AG10803 (cell line): Measurements from ENCODE around the gene NSFL1C.
A peak's percentile ranks its signal among the peaks of the same experiment; 100 is the strongest.
"Not testable (repeated sequence)": the region's sequence is repeated elsewhere in the genome, so short reads cannot be mapped to it uniquely, and the experiment has no call there.

ENCODE experiments used
- DNase-seq: peaks from one replicate; pipeline ENCODE4 v3.0.0; 2010; ENCODE audit warnings: low read depth
- H3K4me3 ChIP-seq: 2 replicates; pipeline ENCODE4 v1.5.1; 2011; ENCODE audit warnings: mild to moderate bottlenecking, low read length, control low read depth
- TF ChIP-seq, protein P1 (sequence below): conservative IDR thresholded peaks from 2 replicates; pipeline ENCODE4 v1.5.1; 2011; ENCODE audit warnings: mild to moderate bottlenecking, low read length, control low read depth, inconsistent platforms

NSFL1C gene

GRCh38 chr20:1417273-1417672 lies 49.4 kb downstream of the NSFL1C start:
- TF ChIP-seq, protein P1, sequence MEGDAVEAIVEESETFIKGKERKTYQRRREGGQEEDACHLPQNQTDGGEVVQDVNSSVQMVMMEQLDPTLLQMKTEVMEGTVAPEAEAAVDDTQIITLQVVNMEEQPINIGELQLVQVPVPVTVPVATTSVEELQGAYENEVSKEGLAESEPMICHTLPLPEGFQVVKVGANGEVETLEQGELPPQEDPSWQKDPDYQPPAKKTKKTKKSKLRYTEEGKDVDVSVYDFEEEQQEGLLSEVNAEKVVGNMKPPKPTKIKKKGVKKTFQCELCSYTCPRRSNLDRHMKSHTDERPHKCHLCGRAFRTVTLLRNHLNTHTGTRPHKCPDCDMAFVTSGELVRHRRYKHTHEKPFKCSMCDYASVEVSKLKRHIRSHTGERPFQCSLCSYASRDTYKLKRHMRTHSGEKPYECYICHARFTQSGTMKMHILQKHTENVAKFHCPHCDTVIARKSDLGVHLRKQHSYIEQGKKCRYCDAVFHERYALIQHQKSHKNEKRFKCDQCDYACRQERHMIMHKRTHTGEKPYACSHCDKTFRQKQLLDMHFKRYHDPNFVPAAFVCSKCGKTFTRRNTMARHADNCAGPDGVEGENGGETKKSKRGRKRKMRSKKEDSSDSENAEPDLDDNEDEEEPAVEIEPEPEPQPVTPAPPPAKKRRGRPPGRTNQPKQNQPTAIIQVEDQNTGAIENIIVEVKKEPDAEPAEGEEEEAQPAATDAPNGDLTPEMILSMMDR = no peak
- no peak overlapping the region for H3K4me3 ChIP-seq
- peak; percentile 64 for DNase-seq

DNA sequence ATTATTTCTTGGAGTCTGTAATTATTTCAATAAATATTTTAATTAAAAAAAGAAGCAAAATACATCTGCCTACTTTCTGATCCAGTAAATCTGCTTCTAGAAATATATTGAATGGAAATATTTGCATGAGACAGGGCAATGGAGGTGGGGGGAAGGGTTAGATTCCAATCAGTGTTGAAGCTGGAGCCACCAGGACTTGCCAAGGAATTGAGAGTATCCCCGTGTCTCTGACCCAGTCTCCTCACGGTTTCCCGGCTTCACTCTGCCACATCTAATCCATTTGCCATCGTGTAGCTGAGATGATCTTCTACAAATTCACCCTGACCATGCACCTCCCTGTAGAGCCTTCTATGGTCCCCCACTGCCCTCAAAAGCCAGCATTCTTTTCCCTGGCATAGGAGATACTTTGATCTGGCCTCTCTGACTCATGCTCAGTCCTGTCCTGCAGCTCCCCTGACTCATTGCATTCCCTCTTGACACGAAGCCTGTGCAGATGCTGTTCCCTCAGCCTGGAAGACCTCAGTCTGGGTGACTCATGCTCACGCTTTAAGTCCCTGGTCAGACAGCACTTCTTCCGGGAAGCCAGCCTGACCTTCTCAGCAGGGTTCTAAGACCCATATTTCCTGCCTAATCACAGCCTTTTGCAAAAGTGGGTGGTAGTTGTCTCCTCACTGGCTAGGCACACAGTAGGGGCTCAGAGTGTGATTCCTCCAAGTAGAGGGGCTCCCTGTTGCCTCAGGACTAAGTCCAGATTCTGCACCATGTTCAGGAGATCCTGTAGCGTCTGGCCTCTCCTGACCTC lies 50.8 kb downstream of the NSFL1C start:
- TF ChIP-seq, protein P1 = no peak
- no peak overlapping the region for H3K4me3 ChIP-seq
- DNase-seq = peak; percentile 93

DNA sequence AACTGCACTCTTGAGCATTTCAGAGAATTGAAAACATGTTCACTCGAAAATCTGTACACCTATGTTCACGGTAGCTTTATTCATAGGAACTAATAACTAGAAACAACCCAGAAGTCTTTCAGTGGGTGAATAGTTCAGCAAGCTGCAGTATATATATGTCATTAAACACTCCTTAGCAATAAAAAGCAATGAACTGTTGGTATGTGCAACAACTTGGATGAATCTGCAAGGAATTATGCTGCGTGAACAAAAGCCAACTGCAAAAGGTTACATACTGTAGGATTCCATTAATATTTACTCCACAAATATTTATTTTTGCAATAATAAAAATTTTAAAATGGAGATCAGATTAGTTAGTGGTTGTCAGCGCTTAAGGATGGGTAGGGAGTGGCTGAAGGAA lies 51.7 kb downstream of the NSFL1C start:
- peak; percentile 56 for DNase-seq
- TF ChIP-seq, protein P1 = no peak
- H3K4me3 ChIP-seq = no peak overlapping the region

DNA sequence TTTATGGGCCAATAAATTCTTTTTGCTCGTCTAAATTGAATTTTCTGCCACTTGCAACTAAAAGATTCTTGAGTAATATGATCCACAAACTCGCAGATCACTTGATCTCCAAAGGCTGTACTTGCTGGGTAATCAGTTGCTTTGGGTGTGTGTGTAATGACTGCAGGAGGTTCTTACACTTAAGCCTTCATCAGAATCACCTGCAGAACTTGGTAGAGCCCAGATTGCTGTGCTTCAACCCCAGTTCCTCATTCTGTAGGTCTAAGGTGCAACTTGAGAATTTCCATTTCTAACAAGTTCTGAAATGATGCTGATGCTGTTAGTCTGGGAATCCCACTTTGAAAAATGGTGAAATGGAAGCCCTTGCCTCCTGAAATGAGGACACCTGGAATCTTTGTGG lies 60.8 kb downstream of the NSFL1C start:
- H3K4me3 ChIP-seq = no peak overlapping the region
- TF ChIP-seq, protein P1 = no peak
- no peak for DNase-seq

GRCh38 chr20:1403624-1404023 lies 63.0 kb downstream of the NSFL1C start:
- no peak for DNase-seq
- H3K4me3 ChIP-seq = no peak overlapping the region
- TF ChIP-seq, protein P1 = no peak

GRCh38 chr20:1402149-1402548 lies 64.5 kb downstream of the NSFL1C start:
- peak; percentile 81 for DNase-seq
- TF ChIP-seq, protein P1 = no peak

GRCh38 chr20:1401451-1401907 lies 65.2 kb downstream of the NSFL1C start:
- DNase-seq = no peak
- no peak overlapping the region for H3K4me3 ChIP-seq
- TF ChIP-seq, protein P1 = no peak

More at GRCh38 chr20:1402149-1402548, 64.5 kb downstream of the NSFL1C start:
- H3K4me3 ChIP-seq = no peak overlapping the region

GRCh38 chr20:1399678-1400366 lies 66.8 kb downstream of the NSFL1C start:
- DNase-seq = peak; percentile 62
- peak overlapping the region; percentile 2; the same call in 1 of the 2 replicates for H3K4me3 ChIP-seq

DNA sequence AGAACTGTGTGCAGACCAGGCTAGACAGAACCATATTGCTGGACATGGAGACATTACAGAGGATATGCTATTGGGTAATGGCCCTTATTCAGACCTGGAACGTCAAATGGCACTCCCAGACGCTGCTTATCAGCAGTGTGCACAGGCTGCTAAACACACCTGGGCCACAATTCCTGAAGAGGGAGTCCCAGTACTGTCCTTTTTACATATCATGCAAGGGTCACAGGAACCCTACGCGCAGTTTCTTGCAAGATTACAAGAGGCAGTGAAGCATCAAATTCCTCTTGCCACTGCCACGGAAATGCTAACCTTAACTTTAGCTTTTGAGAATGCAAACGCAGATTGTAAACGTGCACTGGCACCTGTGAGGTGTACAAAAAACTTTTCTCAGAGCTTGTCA lies 68.5 kb downstream of the NSFL1C start:
- DNase-seq, H3K4me3 ChIP-seq: not testable (repeated sequence)
